NOMO-1 treated with DMSO at 0.1 percent for 48 hours (cell line): ENCODE data around the gene HEXIM1.

ENCODE experiments used
- DNase-seq: peaks from one replicate; lab custom pipeline; 2025; ENCODE audit not compliant: unreplicated experiment; lab: John Stamatoyannopoulos, UW

The HEXIM1 gene

GRCh38 chr17:45144199-45145034 is 3.9 kb upstream of the HEXIM1 start:
- no peak for DNase-seq

- no peak for DNase-seq
These were observed 3.3 kb upstream of the HEXIM1 start for GRCh38 chr17:45145035-45145389.

- no peak for DNase-seq
These were observed 2.1 kb upstream of the HEXIM1 start for GRCh38 chr17:45146166-45146565.

- DNase-seq: no peak
These were observed 1.7 kb upstream of the HEXIM1 start for GRCh38 chr17:45146592-45146889.

GRCh38 chr17:45146890-45147580 is 1.2 kb upstream of the HEXIM1 start:
- DNase-seq: peak; percentile 79

- peak; percentile 92 for DNase-seq
These were observed 593 bp upstream of the HEXIM1 start for GRCh38 chr17:45147581-45148182.

GRCh38 chr17:45149037-45149668 is 878 bp downstream of the HEXIM1 start:
- DNase-seq: peak; percentile 81

- peak; percentile 47 for DNase-seq
These were observed 1.7 kb downstream of the HEXIM1 start for GRCh38 chr17:45149669-45150664.

- no peak for DNase-seq
These were observed 2.9 kb downstream of the HEXIM1 start for GRCh38 chr17:45150911-45151809.

GRCh38 chr17:45155029-45155428 is 6.8 kb downstream of the HEXIM1 start:
- no peak for DNase-seq

GRCh38 chr17:45155483-45155882 is 7.2 kb downstream of the HEXIM1 start:
- DNase-seq: no peak

GRCh38 chr17:45156242-45156641 is 8.0 kb downstream of the HEXIM1 start:
- DNase-seq: no peak

GRCh38 chr17:45160447-45161287 is 12.4 kb downstream of the HEXIM1 start:
- peak; percentile 30 for DNase-seq

- DNase-seq: peak; percentile 99
These were observed 13.2 kb downstream of the HEXIM1 start, which contains the start of gene HEXIM2 for GRCh38 chr17:45161288-45162024. TSS of gene HEXIM2 (plus strand) at chr17:45161875. CDS start at chr17:45162794, 919 bp downstream.

GRCh38 chr17:45162025-45162687 is 13.9 kb downstream of the HEXIM1 start:
- no peak for DNase-seq

- no peak for DNase-seq
These were observed 16.5 kb downstream of the HEXIM1 start for GRCh38 chr17:45164734-45165269.
